ENCODE data around the gene MRTO4. TPM values are rescaled to one million over a fixed set of nuclear protein-coding genes. Genes with fewer than 3 reads are reported as not detected.

Gene MRTO4
- total and polyA plus RNA-seq, 2 of the 13 experiments (the other 11 are each of a cell fraction or from before 2014, with no cell fraction given): 28.1 to 59.2 TPM

GRCh38 chr1:19251305-19252196 is at the start of gene MRTO4, which contains the start of gene EMC1 (continued):
- TF ChIP-seq ZMAT5 (CRISPR knock-in tag; IDR thresholded peaks at IDR 0.05; ENCODE audit: borderline replicate concordance, low read depth) (no peak), NFATC3 (CRISPR knock-in tag; IDR thresholded peaks at IDR 0.05) (peak; percentile 97; the same call in 1 of the 2 replicates), PLRG1 (conservative IDR thresholded peaks at IDR 0.05) (no peak), ZBTB14 (CRISPR knock-in tag; IDR thresholded peaks at IDR 0.05) (no peak; the same call in 1 of the 2 replicates), SAP130 (CRISPR knock-in tag; IDR thresholded peaks at IDR 0.05; ENCODE audit: low read depth) (peak; percentile 96), TCF7L2 (IDR thresholded peaks at IDR 0.05; ENCODE audit: low read depth, low read length) (no peak), FOXA3 (CRISPR knock-in tag; IDR thresholded peaks at IDR 0.05) (peak; percentile 40; the same call in 1 of the 2 replicates), TCF12 (IDR thresholded peaks at IDR 0.05) (no peak), TCF12 (CRISPR knock-in tag; IDR thresholded peaks at IDR 0.05) (no peak), STAG1 (CRISPR knock-in tag; IDR thresholded peaks at IDR 0.05) (no peak; the same call in 1 of the 2 replicates), ZNF34 (CRISPR knock-in tag; IDR thresholded peaks at IDR 0.05; ENCODE audit: borderline replicate concordance) (no peak), HNRNPK (IDR thresholded peaks at IDR 0.05; ENCODE audit: low read depth, low read length, poor library complexity, severe bottlenecking) (peak; percentile 78), ZNF577 (CRISPR knock-in tag; IDR thresholded peaks at IDR 0.05; ENCODE audit: borderline replicate concordance, low read depth) (no peak), RNF2 (conservative IDR thresholded peaks at IDR 0.05; ENCODE audit: low read depth) (peak; percentile 96), ESRRA (CRISPR knock-in tag; IDR thresholded peaks at IDR 0.05; ENCODE audit: low read depth) (peak; percentile 72), SIN3A (IDR thresholded peaks at IDR 0.05; ENCODE audit: borderline replicate concordance, low read depth, low read length) (peak; percentile 89), ZNF512 (CRISPR knock-in tag; IDR thresholded peaks at IDR 0.05) (no peak), ZBTB4 (CRISPR knock-in tag; IDR thresholded peaks at IDR 0.05; ENCODE audit: borderline replicate concordance) (no peak), ZNF512B (CRISPR knock-in tag; IDR thresholded peaks at IDR 0.05; ENCODE audit: borderline replicate concordance) (no peak)
